Measurements from ENCODE around the gene BHLHE41. TPM values are rescaled to one million over a fixed set of nuclear protein-coding genes. Genes with fewer than 3 reads are reported as not detected.

The BHLHE41 gene
- total and polyA plus RNA-seq, 2 of the 8 experiments (the other 6 are each of a cell fraction or from before 2014, with no cell fraction given): 1.1 to 3.4 TPM

GRCh38 chr12:26121323-26122060 is 3.3 kb downstream of the BHLHE41 start:
- Histone ChIP-seq H3K9me3 (ENCODE audit: insufficient read depth in 2 of 2, low read depth in 1 of 2, low read length in 1 of 2) (no peaks in the 10 kb centered on the region), H2AFZ (ENCODE audit: low read length) (no peak overlapping the region), H3K79me1 (ENCODE audit: low read depth, low read length) (no peaks in the 10 kb centered on the region), H3K4ac (replicated peaks; ENCODE audit: insufficient read length, low read depth, low read length) (no peak overlapping the region), H3K18ac (ENCODE audit: extremely low read depth, low read length) (no peak overlapping the region), H3K79me2 (ENCODE audit: control insufficient read depth in 1 of 2, insufficient read depth in 2 of 2, low read length in 2 of 2) (no peaks in the 10 kb centered on the region), H4K20me1 (replicated peaks in 1 of 2; ENCODE audit: control insufficient read depth in 1 of 2, insufficient read depth in 2 of 2, low read length in 2 of 2) (no peaks in the 10 kb centered on the region), H3K27ac (ENCODE audit: low read depth, low read length) (no peak overlapping the region), H2BK5ac (ENCODE audit: low read depth, low read length) (no peak overlapping the region), H3K23ac (ENCODE audit: insufficient read length) (no peak overlapping the region), H2BK12ac (ENCODE audit: low read depth, low read length) (no peak overlapping the region), H2BK120ac (replicated peaks; ENCODE audit: low read depth, low read length) (no peak overlapping the region), H3K9ac (replicated peaks in 1 of 4; ENCODE audit: extremely low read depth in 1 of 4, low read depth in 3 of 4, low read length in 3 of 4) (peak overlapping the region in 1 of 4 experiments; percentile 53; a peak in 1 of 7 replicates), H3K56ac (replicated peaks; ENCODE audit: insufficient read length, low read depth, low read length) (no peak overlapping the region), H2AK5ac (ENCODE audit: low read depth, low read length) (no peak overlapping the region), H3K4me2 (ENCODE audit: insufficient read depth in 1 of 2, low read depth in 2 of 2, low read length in 2 of 2) (peak overlapping the region; percentile 71 to 85), H3K4me1 (replicated peaks in 1 of 4; ENCODE audit: control insufficient read depth in 3 of 4, insufficient read depth in 4 of 4, low read length in 3 of 4) (peaks cover 0 to 14% (median 8%) of the 10 kb centered on the region in 4 experiments; a peak in 6 of 7 replicates), H3K36me3 (ENCODE audit: control insufficient read depth in 2 of 4, insufficient read depth in 4 of 4, low read length in 3 of 4) (peaks cover 0 to 5% (median 0%) of the 10 kb centered on the region in 4 experiments; a peak in 1 of 8 replicates), H2BK15ac (ENCODE audit: low read length) (no peak overlapping the region), H3K23me2 (ENCODE audit: low read depth, low read length) (peaks cover 22% of the 10 kb centered on the region; the same call in 1 of the 2 replicates), H3K27me3 (replicated peaks in 1 of 4; ENCODE audit: control insufficient read depth in 3 of 4, extremely low read depth in 1 of 4, insufficient read depth in 3 of 4, low read length in 3 of 4) (peaks cover 33 to 59% (median 48%) of the 10 kb centered on the region in 4 experiments), H2BK20ac (ENCODE audit: low read length) (no peak overlapping the region), H3K4me3 (ENCODE audit: extremely low read depth in 1 of 4, insufficient read depth in 2 of 4, low read depth in 3 of 4, low read length in 4 of 4) (peak overlapping the region; percentile 31 to 60 (median 44)), H4K5ac (ENCODE audit: insufficient read length, low read depth, low read length) (no peak overlapping the region), H3K14ac (ENCODE audit: insufficient read length) (no peak overlapping the region), H4K8ac (ENCODE audit: extremely low read depth, insufficient read depth, low read length) (no peak overlapping the region), H4K91ac (replicated peaks; ENCODE audit: insufficient read length, low read length) (no peak overlapping the region)
- POLR2A ChIA-PET (ENCODE audit: partially characterized antibody): interaction anchor here (0.6 to 4.7 kb wide), 6 partner anchors 7 to 74 kb away, joined by 3 to 42 read pairs (median 4); partner anchors contain the start of gene SSPN
- TF ChIP-seq MAX (IDR thresholded peaks at IDR 0.05): peak; percentile 49; the same call in 1 of the 2 replicates
- no peak for TF ChIP-seq RNF2 (IDR thresholded peaks at IDR 0.05; ENCODE audit: borderline replicate concordance, low read depth, low read length, missing control alignments, poor library complexity, severe bottlenecking)
- no peak for TF ChIP-seq TCF12 (IDR thresholded peaks at IDR 0.05; ENCODE audit: low read depth, low read length)
- TF ChIP-seq CHD2 (IDR thresholded peaks at IDR 0.05; ENCODE audit: low read length): no peak
- TF ChIP-seq PHF8 (conservative IDR thresholded peaks at IDR 0.05; ENCODE audit: low read depth, low read length): no peak
- TF ChIP-seq E2F6 (IDR thresholded peaks at IDR 0.05): peak; percentile 60; the same call in 1 of the 2 replicates
- no peak for TF ChIP-seq ASH2L (IDR thresholded peaks at IDR 0.05; ENCODE audit: low read length)
- no peak for TF ChIP-seq FOSL1 (IDR thresholded peaks at IDR 0.05; ENCODE audit: insufficient read depth, low read depth, low read length)
- FAIRE-seq: no peak
- CTCF ChIA-PET (ENCODE audit: partially characterized antibody): interaction anchor here (0.5 to 1.9 kb wide), 12 partner anchors 9 to 762 kb away, joined by 3 to 8 read pairs (median 3); no protein-coding TSS in a partner anchor
- 14% methylated on average over 15 of the region's 15 CpGs; no CpG with 5 or more reads in 1 of the 2 experiments for WGBS, 2 experiments (ENCODE audit: extremely low coverage in 1 of 2, insufficient coverage in 1 of 2, insufficient read length in 1 of 2, insufficient replicate concordance in 2 of 2, low coverage in 1 of 2, low lambda C conversion rate in 2 of 2, missing lambda C conversion rate in 1 of 2)
- DNase-seq (ENCODE audit: low read depth in 1 of 2, low spot score in 2 of 2): no peak

Data from H1 (cell line).